Amygdala (tissue), 56 donors: Measurements from ENCODE around the gene SH2B2.
"Not testable (repeated sequence)": the region's sequence is repeated elsewhere in the genome, so short reads cannot be mapped to it uniquely, and the experiment has no call there.

Experiments used
- DNase-seq, 56 donors: peaks; one replicate each; lab custom pipeline; 2025; lab: John Stamatoyannopoulos, UW

The SH2B2 gene

DNA sequence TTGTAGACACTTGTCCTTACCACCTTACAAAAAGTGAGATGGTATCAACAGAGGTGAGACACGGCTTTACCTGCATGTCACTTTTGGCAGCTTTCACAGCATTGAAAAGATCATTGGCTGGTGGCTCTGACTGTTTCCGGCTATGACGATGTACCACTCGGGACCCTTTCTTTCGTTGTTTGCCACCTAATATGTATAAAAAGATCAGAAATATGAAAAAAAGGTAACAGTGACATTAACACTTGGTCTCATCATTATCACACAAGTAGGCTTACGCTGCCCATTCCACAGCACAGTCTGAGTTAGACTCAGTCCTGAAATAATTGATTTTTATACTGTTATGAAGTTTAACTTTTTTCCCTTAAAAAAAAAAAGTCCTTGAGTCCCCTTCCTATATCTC lies 40.5 kb downstream of the SH2B2 start:
- not testable (repeated sequence) for DNase-seq

DNA sequence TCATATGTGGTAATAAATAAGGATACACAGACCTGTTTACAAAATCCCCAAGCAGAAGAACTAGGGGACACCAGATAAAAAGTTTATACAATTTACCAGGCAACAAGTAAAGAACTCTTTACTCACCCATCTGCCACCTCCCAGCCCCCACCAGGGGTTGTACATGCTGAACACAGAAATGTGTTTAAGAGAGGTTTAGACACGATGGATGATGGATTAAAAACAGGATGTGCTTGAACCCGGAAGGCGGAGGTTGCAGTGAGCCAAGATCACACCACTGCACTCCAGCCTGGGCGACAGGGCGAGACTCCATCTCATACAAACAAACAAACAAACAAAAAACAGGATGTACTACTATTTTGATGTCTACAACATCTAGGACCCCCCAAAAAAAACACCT lies 42.2 kb downstream of the SH2B2 start:
- DNase-seq: not testable (repeated sequence)

DNA sequence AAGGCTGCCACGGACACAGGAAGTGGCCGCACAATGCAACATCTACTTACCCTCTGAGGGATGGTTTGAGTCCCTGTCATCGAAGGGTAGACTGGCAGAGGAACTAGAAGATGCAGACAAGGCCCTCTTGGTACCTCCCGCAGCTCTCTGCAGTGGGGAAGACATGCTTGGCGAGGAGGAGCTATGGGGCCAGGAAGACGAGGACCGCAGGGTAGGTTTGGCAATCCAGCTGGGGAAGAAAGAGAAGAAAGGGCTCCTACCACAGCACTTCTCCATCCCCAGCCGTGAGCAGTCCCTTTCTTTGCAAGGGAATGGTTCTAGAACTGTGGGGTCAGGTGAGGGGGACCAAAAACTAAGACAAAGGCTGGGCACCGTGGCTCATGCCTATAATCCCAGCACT lies 42.7 kb downstream of the SH2B2 start:
- DNase-seq: not testable (repeated sequence)

DNA sequence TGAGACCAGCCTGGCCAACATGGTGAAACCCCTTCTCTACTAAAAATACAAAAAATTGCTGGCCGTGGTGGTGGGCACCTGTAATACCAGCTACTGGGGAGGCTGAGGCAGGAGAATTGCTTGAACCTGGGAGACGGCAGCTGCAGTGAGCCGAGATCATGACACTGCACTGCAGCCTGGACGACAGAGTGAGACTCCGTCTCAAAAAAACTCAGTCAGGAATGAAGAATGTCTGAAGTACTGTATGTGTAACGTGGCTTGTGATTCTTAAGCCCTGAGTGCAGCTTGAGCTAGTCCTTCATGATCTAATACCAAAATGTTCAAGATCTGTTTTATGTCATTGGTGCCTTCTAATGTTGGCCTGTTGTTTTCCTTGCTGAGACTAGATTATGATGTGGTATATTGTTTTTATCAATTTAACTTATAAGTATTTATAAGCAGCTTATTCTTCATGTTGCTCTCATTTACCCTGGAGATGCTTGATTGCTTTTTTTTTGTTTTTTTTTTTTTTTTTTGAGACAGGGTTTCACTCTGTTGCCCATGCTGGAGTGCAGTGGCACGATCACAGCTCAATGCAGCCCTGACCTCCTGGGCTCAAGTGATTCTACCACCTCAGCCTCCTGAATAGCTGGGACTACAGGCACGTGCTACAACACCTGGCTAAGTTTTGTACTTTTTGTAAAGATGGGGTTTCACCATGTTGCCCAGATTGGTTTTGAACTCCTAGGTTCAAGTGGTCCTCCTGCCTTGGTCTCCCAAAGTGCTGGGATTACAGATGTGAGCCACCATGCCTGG lies 44.2 kb downstream of the SH2B2 start:
- DNase-seq: not testable (repeated sequence)

DNA sequence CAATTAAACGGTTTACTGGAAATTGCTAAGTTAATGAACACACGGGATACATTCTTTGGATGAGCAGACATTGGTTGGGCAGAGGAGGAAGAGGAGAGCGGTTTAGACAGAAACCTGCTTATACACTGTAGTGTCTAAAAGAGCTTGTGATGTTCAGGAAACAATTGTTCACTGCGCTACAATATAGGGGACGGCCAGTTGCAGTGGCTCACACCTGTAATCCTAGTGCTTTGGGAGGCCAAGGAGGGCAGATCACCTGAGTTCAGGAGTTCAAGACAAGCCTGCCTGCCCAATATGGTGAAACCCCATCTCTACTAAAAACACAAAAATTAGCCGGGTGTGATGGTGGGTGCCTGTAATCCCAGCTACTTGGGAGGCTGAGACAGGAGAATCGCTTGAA lies 48.9 kb downstream of the SH2B2 start:
- DNase-seq: not testable (repeated sequence)

DNA sequence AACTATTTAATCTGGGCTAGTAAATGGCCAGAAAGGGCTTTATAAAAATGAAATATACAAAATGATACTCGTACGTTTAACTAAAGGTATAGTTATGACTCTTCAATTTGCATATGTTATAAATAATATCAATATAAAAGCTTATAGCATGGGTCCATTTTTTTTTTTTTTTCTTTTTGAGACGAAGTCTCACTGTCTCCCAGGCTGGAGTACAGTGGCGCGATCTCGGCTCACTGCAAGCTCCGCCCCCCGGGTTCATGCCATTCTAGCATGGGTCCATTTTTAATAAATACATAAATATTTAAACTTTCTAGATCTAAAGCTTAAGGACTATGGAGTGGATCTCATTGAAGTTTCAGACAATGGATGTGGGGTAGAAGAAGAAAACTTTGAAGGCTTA lies 50.3 kb downstream of the SH2B2 start:
- DNase-seq: not testable (repeated sequence)

DNA sequence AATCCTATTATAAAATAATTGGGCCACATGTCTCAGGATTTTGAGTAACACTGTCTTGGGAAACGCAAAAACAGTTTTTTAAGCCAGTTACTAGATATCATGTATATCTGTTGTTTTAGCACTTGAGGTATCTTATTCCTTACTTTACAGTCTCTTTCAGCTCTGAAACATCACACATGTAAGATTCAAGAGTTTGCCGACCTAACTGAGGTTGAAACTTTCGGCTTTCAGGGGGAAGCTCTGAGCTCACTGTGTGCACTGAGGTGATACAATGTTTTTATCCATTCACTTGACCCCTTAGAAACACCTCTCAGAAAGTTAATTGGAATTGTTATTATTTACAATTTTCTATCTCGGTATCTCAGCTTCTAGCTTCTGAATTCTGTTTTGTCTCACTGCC lies 50.8 kb downstream of the SH2B2 start:
- DNase-seq: not testable (repeated sequence)

DNA sequence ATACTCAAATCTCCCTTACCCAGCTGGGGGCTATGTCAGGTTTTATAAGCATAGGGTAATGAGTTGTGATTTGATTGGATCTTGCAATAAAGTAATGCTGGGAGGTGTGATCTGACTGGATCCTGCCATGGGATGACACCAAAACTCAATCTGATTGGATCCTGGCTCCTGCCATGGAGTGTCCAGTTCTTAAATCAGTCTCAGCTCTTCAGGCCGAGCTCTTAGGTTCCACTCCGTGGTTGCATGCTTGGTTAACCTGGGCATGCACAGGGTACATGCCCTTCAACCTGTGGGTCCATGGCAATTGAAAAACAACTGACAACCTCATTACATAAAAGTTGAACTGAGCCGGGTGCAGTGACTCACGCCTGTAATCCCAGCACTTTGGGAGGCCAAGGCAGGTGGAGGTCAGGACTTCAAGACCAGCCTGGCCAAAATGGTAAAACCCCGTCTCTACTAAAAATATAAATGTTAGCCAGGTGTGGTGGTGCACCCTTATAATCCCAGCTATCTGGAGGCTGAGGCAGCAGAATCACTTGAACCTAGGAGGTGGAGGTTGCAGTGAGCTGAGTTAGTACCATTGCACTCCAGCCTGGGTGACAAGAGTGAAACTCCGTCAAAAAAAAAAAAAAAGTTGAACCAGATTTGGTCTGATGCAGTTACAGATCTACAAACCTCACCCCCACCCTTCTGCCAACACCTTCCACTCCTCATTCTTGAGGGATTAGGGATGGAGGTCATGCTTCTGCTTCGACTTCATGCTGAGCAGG lies 54.1 kb downstream of the SH2B2 start:
- not testable (repeated sequence) for DNase-seq

DNA sequence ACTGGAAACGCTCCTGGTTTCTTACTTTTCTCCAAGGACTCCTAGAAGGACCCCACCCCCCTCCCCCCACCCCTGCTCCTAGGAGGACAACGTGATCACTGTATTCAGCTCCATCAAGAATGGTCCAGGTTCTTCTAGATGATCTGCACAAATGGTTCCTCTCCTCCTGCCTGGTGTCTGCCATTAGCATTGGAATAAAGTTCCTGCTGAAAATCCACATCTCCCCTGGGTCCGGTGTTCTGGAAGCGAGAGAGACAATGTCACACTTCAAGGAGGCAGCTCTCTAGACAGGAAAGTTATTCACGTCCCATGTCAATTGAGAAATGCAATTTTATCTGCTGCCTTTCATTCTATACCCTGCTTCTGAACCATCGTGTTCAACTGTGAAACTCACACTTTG lies 60.3 kb downstream of the SH2B2 start:
- DNase-seq: not testable (repeated sequence)

DNA sequence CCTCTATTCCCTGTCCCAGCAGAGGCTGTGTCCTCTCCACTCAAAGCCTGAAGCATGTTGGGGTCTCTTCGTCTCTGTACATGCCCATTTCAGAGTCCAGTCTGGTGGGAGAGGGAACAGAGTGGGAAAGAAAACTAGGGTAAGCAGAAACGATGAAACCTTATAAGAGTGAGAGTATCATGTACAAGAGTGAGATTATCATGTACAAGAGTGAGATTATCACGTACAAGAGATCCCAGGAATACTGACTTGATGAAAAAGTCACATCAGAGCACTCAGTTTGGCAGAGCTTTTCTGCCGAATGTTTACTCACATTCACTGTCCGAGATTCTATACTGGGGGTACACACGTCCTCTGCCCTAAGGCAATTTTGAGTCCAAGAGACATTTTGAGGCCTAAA lies 69.7 kb downstream of the SH2B2 start, which contains the start of gene SPDYE6:
SPDYE6 (minus strand) TSS at position 101 of the 400 bp plus-strand sequence. CDS start 421 bp downstream, outside the sequence.
- DNase-seq: not testable (repeated sequence)

DNA sequence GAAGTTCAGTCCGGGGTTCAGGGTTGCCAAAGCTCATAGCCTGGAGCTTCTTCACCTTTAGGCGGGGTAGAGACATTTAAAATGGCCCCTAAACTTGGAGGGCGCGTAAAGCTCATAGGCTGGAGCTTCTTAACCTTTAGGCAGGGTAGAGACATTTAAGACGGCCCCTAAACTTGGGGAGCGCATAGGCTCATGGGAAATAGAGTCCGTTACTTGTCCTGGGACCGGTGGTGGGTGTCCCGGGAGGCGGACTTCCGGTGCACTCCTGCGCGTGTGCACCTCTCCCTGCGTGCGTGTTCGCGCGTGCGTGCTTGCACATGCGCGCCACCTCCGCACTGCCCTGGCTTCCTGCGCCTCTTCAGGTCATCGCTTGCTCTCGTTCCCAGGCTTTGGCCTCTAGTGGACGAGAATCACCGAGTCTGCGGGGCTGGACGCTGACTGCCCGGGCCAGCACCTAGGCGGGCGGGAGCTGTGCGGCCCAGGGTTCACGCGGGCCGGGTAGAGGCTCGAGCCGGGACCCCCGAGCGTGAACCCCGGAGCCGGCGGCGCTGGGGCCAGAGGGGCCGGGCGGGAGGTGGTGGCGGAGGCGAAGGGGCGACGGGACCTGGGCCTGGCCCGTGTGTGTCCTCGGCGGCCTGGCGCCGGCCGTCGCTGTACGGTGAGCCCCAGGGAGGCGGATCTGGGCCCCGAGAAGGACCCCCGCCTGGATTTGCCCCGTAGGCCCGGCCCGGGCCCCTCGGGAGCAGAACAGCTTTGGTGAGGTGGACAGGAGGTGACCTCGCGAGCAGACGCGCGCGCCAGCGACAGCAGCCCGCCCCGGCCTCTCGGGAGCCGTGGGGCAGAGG lies 77.1 kb downstream of the SH2B2 start:
- DNase-seq: peak; percentile 70 to 99 (median 94)

DNA sequence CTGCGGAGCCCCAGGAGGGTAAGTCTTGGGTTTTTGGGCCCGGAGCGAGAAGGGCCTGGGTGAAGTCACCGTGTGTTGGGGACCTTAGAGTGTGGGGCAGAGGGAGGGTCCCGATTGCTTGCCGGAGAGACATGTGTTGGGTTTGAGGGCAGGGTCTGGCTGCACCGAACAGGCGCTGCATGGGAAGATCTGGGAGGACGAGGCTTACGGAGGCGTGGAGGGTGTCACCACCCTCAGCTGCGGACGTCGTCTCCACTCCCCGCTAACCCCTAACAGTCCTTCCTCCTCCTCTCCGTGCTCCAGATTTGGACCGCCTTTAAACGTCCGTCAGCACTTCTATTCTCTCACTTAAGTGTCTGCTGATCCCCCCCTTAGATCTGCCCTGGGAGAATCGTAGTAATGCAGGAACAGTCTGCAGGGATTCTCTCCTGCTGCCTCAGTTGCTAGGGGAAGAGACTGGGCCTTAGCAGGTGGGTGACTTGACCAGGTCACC lies 77.8 kb downstream of the SH2B2 start:
- not testable (repeated sequence) for DNase-seq

DNA sequence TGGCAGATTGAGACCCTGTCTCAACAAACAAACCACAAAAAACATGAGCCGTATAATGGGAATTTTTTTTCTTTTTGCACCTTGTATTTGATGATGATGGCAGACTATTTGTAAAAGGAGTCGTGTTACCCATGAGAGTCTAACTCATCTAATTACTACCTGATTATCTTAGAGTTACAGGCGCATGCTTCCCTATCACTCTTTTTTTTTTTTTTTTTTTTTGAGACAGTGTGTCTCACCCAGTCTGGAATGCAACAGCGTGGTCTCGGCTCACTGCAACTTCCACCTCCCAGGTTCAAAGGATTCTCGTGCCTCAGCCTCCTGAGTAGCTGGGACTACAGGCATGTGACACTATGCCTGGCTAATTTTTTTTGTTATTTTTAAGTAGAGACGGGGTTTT lies 78.7 kb downstream of the SH2B2 start:
- DNase-seq: not testable (repeated sequence)

DNA sequence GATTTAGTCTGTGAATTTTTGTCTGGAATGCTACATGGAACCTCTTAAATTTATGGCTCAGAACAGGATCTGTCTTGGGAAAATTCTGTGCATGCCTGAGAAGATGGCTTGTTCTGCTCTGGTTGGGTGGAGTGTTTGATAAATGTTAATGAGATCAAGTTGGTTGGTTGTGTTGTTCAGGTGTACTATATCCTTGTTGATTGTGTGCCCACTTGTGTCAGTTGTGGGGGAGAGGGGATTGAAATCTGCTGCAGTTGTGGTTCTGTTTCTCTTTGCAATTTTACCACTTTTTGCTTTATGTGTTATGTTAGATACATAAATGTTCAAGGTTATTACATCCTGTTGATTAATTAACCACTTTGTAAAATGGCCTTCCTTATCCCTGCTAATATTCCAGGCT lies 83.4 kb downstream of the SH2B2 start:
- DNase-seq: not testable (repeated sequence)
